MCF 10A (cell line): ENCODE results near the gene SASH1. TPM values are rescaled to one million over a fixed set of nuclear protein-coding genes. Genes with fewer than 3 reads are reported as not detected.
A peak's percentile ranks its signal among the peaks of the same experiment; 100 is the strongest.
"Not testable (repeated sequence)": the region's sequence is repeated elsewhere in the genome, so short reads cannot be mapped to it uniquely, and the experiment has no call there.

ENCODE experiments used
- BruUV-seq: library from RNA; stranded (reverse); fragments of 400-500 nt; replicated peaks from 2 replicates; lab custom pipeline; 2021; lab: Mats Ljungman, UMichigan
- CTCF ChIA-PET: fragments of 300-600 bp; sonication (Branson Sonifier 250); formaldehyde crosslinking; extraction: SDS; loops from one replicate; lab custom pipeline; 2021; ENCODE audit warnings: antibody characterized with exemption, inconsistent platforms; lab: Yijun Ruan, JAX
- POLR2A ChIA-PET: fragments of 300-600, 350-650 bp; sonication (Branson Sonifier 250); formaldehyde crosslinking; extraction: SDS; loops from one replicate; lab custom pipeline; 2020; ENCODE audit warnings: antibody characterized with exemption, inconsistent platforms; lab: Yijun Ruan, JAX
- DNase-seq: peaks from one replicate; pipeline ENCODE4 v3.0.0-alpha.2; 2018; ENCODE audit not compliant: unreplicated experiment
- H3K27ac Mint-ChIP-seq: one replicate; pipeline ENCODE4 v1.8.0; 2022; ENCODE audit warnings: mild to moderate bottlenecking, low read depth, mixed read lengths; ENCODE audit not compliant: unreplicated experiment
- H3K27me3 Mint-ChIP-seq: one replicate; pipeline ENCODE4 v1.8.0; 2022; ENCODE audit warnings: mixed read lengths; ENCODE audit not compliant: insufficient read depth, unreplicated experiment
- H3K36me3 Mint-ChIP-seq: one replicate; pipeline ENCODE4 v1.8.0; 2022; ENCODE audit warnings: mild to moderate bottlenecking, moderate library complexity, mixed read lengths; ENCODE audit not compliant: insufficient read depth, unreplicated experiment
- H3K4me1 Mint-ChIP-seq: one replicate; pipeline ENCODE4 v1.8.0; 2022; ENCODE audit warnings: mixed read lengths; ENCODE audit not compliant: insufficient read depth, unreplicated experiment
- H3K4me3 Mint-ChIP-seq: one replicate; pipeline ENCODE4 v1.8.0; 2022; ENCODE audit warnings: mild to moderate bottlenecking, moderate library complexity, mixed read lengths; ENCODE audit not compliant: unreplicated experiment
- H3K9me3 Mint-ChIP-seq: one replicate; pipeline ENCODE4 v1.8.0; 2022; ENCODE audit warnings: mixed read lengths; ENCODE audit not compliant: unreplicated experiment
- intact Hi-C: fragments of 100-400 bp; cut with micrococcal nuclease; formaldehyde crosslinking; loops from 2 replicates; pipeline ENCODE4 v1.14.1; 2022
- total RNA-seq: library from RNA; stranded (reverse); gene quantifications from 2 replicates; pipeline ENCODE4 v1.2.3, GENCODE V29; 2022
- TF ChIP-seq, protein P1 (sequence below): fragments of 200-600 bp; IDR thresholded peaks from one replicate; pipeline ENCODE4 v1.8.0; 2022; ENCODE audit warnings: antibody characterized with exemption, mild to moderate bottlenecking; ENCODE audit not compliant: unreplicated experiment

Gene SASH1
- total RNA-seq, 1 experiment from 2014 or later: 18.4 TPM

GRCh38 chr6:148349466-148349865 is 6.8 kb downstream of the SASH1 start:
- H3K9me3 Mint-ChIP-seq: no peaks in the 10 kb centered on the region
- BruUV-seq: no TSS peak
- no peak overlapping the region for H3K4me3 Mint-ChIP-seq
- ChIA-PET CTCF (no interaction called here), POLR2A (no interaction called here)
- no peaks in the 10 kb centered on the region for H3K27me3 Mint-ChIP-seq
- DNase-seq: no peak
- intact Hi-C loops: no loop called here
- H3K27ac Mint-ChIP-seq: no peak overlapping the region
- peaks cover 16% of the 10 kb centered on the region for H3K4me1 Mint-ChIP-seq
- H3K36me3 Mint-ChIP-seq: peaks cover 7% of the 10 kb centered on the region
- TF ChIP-seq, protein P1, sequence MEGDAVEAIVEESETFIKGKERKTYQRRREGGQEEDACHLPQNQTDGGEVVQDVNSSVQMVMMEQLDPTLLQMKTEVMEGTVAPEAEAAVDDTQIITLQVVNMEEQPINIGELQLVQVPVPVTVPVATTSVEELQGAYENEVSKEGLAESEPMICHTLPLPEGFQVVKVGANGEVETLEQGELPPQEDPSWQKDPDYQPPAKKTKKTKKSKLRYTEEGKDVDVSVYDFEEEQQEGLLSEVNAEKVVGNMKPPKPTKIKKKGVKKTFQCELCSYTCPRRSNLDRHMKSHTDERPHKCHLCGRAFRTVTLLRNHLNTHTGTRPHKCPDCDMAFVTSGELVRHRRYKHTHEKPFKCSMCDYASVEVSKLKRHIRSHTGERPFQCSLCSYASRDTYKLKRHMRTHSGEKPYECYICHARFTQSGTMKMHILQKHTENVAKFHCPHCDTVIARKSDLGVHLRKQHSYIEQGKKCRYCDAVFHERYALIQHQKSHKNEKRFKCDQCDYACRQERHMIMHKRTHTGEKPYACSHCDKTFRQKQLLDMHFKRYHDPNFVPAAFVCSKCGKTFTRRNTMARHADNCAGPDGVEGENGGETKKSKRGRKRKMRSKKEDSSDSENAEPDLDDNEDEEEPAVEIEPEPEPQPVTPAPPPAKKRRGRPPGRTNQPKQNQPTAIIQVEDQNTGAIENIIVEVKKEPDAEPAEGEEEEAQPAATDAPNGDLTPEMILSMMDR: no peak

DNA sequence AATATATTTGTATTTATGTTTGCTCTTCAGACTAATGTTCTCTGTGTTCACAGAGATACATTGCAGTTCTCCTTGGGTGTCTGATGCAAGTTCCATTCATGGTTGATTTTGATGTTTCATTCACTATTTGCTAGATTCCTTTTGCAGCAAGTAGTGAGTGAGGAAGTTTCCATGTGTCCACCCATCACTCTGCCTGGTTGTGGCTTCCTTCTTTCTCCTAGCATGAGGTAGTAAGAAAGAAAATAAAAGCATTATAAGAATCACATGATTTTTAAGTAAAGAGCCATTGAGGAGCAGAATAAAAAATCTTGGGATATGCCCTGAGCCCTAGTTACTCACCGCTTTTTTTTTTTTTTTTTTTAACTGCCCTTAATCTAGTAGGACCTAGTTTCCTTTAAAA is 8.7 kb downstream of the SASH1 start:
- H3K27ac Mint-ChIP-seq: no peak overlapping the region
- intact Hi-C loops: no loop called here
- TF ChIP-seq, protein P1: no peak
- H3K9me3 Mint-ChIP-seq: no peaks in the 10 kb centered on the region
- no TSS peak for BruUV-seq
- POLR2A ChIA-PET: interaction anchor here (0.9 to 1.4 kb wide), 2 partner anchors 8 to 9 kb away, joined by 3 to 4 read pairs; partner anchors contain the start of gene SASH1
- no peak overlapping the region for H3K4me3 Mint-ChIP-seq
- no peaks in the 10 kb centered on the region for H3K27me3 Mint-ChIP-seq
- DNase-seq: no peak
- H3K4me1 Mint-ChIP-seq: peaks cover 9% of the 10 kb centered on the region
- H3K36me3 Mint-ChIP-seq: peaks cover 7% of the 10 kb centered on the region
- CTCF ChIA-PET: no interaction called here

DNA sequence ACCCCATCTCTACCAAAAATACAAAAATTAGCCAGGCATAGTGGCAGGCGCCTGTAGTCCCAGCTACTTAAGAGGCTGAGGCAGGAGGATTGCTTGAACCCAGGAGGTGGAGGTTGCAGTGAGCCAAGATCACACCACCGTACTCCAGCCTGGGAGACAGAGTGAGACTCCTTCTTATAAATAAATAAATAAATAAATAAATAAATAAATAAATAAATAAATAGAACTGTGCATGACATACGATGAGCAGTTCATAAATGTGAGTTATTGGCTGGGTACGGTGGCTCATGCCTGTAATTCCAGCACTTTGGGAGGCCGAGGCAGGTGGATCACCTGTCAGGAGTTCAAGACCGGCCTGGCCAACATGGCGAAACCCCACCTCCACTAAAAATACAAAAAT is 9.8 kb downstream of the SASH1 start:
- not testable (repeated sequence) for H3K9me3 Mint-ChIP-seq, DNase-seq
- CTCF ChIA-PET: interaction anchor here (0.6 to 0.7 kb wide), 2 partner anchors 43 to 78 kb away, joined by 3 read pairs; no protein-coding TSS in a partner anchor

DNA sequence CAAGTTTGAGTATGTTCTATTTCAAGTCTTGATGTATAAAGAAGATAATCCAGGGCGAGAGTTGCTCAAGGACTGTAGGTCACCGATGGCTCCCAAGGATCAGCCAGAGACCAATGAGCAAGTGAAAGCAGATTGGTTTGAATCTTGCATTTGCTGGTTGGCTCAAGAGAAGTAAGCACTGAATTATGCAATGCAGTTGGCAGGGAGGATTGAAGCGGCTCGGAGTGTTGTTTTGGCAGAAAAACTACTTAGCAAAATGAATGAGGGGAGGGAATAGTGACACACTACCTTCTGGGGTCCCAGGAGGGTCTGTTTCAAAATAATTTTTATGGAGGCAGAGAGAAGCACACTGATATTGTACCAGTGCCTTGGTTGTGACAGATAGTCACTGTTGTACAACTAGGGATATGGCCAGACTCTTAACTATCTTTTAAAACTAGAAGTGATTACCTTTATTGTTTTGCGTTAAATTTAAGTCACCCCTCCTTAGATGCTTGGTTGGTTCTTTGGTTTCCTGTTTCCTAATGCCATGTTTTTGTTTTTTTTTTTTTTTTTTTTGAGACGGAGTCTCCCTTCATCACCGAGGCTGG is 15.7 kb downstream of the SASH1 start:
- DNase-seq: peak; percentile 70
- TF ChIP-seq, protein P1: no peak
- CTCF ChIA-PET: interaction anchor here (0.7 kb wide), 1 partner anchor 89 kb away, joined by 3 read pairs; no protein-coding TSS in a partner anchor
- H3K36me3 Mint-ChIP-seq: peaks cover 7% of the 10 kb centered on the region
- no peaks in the 10 kb centered on the region for H3K9me3 Mint-ChIP-seq
- BruUV-seq: no TSS peak
- H3K27me3 Mint-ChIP-seq: no peaks in the 10 kb centered on the region
- H3K27ac Mint-ChIP-seq: no peak overlapping the region
- H3K4me3 Mint-ChIP-seq: no peak overlapping the region
- intact Hi-C loops: no loop called here
- peaks cover 6% of the 10 kb centered on the region for H3K4me1 Mint-ChIP-seq
- POLR2A ChIA-PET: no interaction called here

More for the DNA sequence above, 9.8 kb downstream of the SASH1 start:
- H3K4me1 Mint-ChIP-seq, H3K36me3 Mint-ChIP-seq, intact Hi-C loops, H3K27me3 Mint-ChIP-seq, H3K4me3 Mint-ChIP-seq, H3K27ac Mint-ChIP-seq, BruUV-seq: not testable (repeated sequence)
- POLR2A ChIA-PET: interaction anchor here (1.2 kb wide), 1 partner anchor 10 kb away, joined by 3 read pairs; the partner anchor contains the start of gene SASH1
